ENCODE results near the gene IL22RA1.

GRCh38 chr1:24147816-24148215, 4.9 kb upstream of the IL22RA1 start:
- no peak for TF ChIP-seq POLR2AphosphoS5 (IDR thresholded peaks at IDR 0.05; ENCODE audit: low read depth, low read length)
- no peak for TF ChIP-seq REST (IDR thresholded peaks at IDR 0.05; ENCODE audit: insufficient read depth in 1 of 2, low read depth in 2 of 2, low read length in 2 of 2)
- TF ChIP-seq TAF1 (IDR thresholded peaks at IDR 0.05; ENCODE audit: borderline replicate concordance, insufficient read depth, low read length): no peak
- TF ChIP-seq FOXP2 (optimal IDR thresholded peaks at IDR 0.05; ENCODE audit: borderline replicate concordance, extremely low read depth, extremely low read length, insufficient read depth): no peak
- TF ChIP-seq SIN3A (IDR thresholded peaks at IDR 0.05; ENCODE audit: borderline replicate concordance, insufficient read depth, low read length): no peak

Measured in PFSK-1 (cell line).